MM.1S (cell line): ENCODE data around the gene CABP7.

Experiments used
- DNase-seq: peaks from one replicate; pipeline ENCODE4 v3.0.0-alpha.2; 2015
- H2AFZ ChIP-seq: fragments of 300-600 bp; sonication (generic); 2 replicates; pipeline ENCODE4 v1.6.0; 2016; ENCODE audit warnings: antibody characterized with exemption, low read length
- H3F3A ChIP-seq: fragments of 300-600 bp; sonication (generic); 2 replicates; pipeline ENCODE4 v1.6.1; 2016; ENCODE audit warnings: mild to moderate bottlenecking, antibody characterized with exemption, low read length, moderate library complexity, mixed read lengths; ENCODE audit not compliant: insufficient read depth
- H3K27ac ChIP-seq: fragments of 300-600 bp; sonication (generic); 2 replicates; pipeline ENCODE4 v1.5.1; 2016; ENCODE audit warnings: mild to moderate bottlenecking, low read length
- H3K27me3 ChIP-seq: fragments of 300-600 bp; sonication (generic); replicated peaks from 2 replicates; pipeline ENCODE4 v1.6.0; 2016; ENCODE audit warnings: low read length; ENCODE audit not compliant: insufficient read depth
- H3K36me3 ChIP-seq: fragments of 300-600 bp; sonication (generic); replicated peaks from 2 replicates; pipeline ENCODE4 v1.6.1; 2016; ENCODE audit warnings: mild to moderate bottlenecking, low read length, mixed read lengths; ENCODE audit not compliant: insufficient read depth
- H3K4me1 ChIP-seq: fragments of 300-600 bp; sonication (generic); 2 replicates; pipeline ENCODE4 v1.6.1; 2016; ENCODE audit warnings: low read length, mixed read lengths
- H3K4me2 ChIP-seq: fragments of 300-600 bp; sonication (generic); 2 replicates; pipeline ENCODE4 v1.6.0; 2016; ENCODE audit warnings: low read depth, low read length
- H3K4me3 ChIP-seq: fragments of 300-600 bp; sonication (generic); 2 replicates; pipeline ENCODE4 v1.5.1; 2016; ENCODE audit warnings: low read length, mixed read lengths
- H3K79me2 ChIP-seq: fragments of 300-600 bp; sonication (generic); 2 replicates; pipeline ENCODE4 v1.6.1; 2016; ENCODE audit warnings: mixed run types, low read length, mixed read lengths
- H3K9ac ChIP-seq: fragments of 300-600 bp; sonication (generic); 2 replicates; pipeline ENCODE4 v1.6.1; 2016; ENCODE audit warnings: low read length, mixed read lengths
- H3K9me2 ChIP-seq: fragments of 300-600 bp; sonication (generic); replicated peaks from 2 replicates; pipeline ENCODE4 v1.6.1; 2016; ENCODE audit warnings: mild to moderate bottlenecking, low read length, mixed read lengths; ENCODE audit not compliant: insufficient read depth
- H3K9me3 ChIP-seq: fragments of 300-600 bp; sonication (generic); replicated peaks from 2 replicates; pipeline ENCODE4 v1.6.1; 2016; ENCODE audit warnings: mild to moderate bottlenecking, low read length, mixed read lengths; ENCODE audit not compliant: insufficient read depth
- H4K20me1 ChIP-seq: fragments of 300-600 bp; sonication (generic); 2 replicates; pipeline ENCODE4 v1.6.1; 2016; ENCODE audit warnings: mild to moderate bottlenecking, low read length, moderate library complexity, mixed read lengths; ENCODE audit not compliant: insufficient read depth
- CTCF ChIP-seq: fragments of 300-600 bp; sonication (generic); IDR thresholded peaks from 2 replicates; pipeline ENCODE4 v1.5.1; 2016; ENCODE audit warnings: antibody characterized with exemption, low read length, mixed read lengths
- EZH2 ChIP-seq: fragments of 300-600 bp; sonication (generic); optimal IDR thresholded peaks from 2 replicates; pipeline ENCODE3; 2017; ENCODE audit warnings: low read depth, mild to moderate bottlenecking, antibody characterized with exemption, low read length, mixed read lengths
- EZH2phosphoT487 ChIP-seq: fragments of 300-600 bp; sonication (generic); IDR thresholded peaks from 2 replicates; pipeline ENCODE4 v1.6.1; 2018; ENCODE audit warnings: antibody characterized with exemption, low read length

CABP7 gene

DNA sequence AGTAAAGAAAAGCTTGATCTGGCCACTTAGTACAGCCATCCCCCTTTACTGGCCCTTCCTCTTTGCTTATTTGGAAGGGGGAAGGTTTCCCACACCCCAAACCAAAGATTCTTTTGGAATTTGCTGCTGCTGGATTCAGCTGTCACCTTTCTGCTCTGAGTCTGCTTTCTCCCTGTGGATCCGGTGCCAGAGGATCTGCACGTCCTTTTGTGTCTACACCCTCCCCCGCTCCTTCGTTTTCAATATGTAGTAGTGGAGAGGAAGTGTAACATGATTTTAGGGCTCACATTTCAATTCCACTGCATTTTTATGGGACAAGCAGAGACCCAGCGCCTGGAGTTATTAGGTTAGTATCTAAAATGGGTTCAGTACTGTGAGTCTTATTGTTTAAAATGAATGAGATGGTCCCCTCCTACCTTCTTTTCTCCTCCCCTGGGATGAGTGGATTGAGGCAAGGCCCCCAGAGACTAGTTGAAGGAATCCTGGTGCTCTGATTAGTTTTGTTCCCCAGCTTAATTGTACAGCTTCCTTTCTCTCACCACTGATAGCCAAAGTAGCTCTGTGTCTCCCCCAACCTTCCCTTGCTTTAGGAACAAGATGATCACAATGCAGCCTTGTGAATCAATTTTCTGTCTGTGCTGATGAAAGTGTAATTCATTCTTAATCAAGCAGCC is 30.5 kb upstream of the CABP7 start:
- no peaks in the 10 kb centered on the region for H3F3A ChIP-seq
- H3K4me2 ChIP-seq, result no peak overlapping the region
- no peak overlapping the region for H3K27ac ChIP-seq
- no peak for TF ChIP-seq CTCF
- no peak for TF ChIP-seq EZH2phosphoT487
- no peak for TF ChIP-seq EZH2
- no peaks in the 10 kb centered on the region for H3K36me3 ChIP-seq
- H4K20me1 ChIP-seq, result no peaks in the 10 kb centered on the region
- no peaks in the 10 kb centered on the region for H3K4me1 ChIP-seq
- H3K4me3 ChIP-seq, result no peak overlapping the region
- H3K9ac ChIP-seq, result no peak overlapping the region
- H3K9me3 ChIP-seq, result no peaks in the 10 kb centered on the region
- H3K9me2 ChIP-seq, result no peaks in the 10 kb centered on the region
- no peaks in the 10 kb centered on the region for H3K79me2 ChIP-seq
- DNase-seq, result no peak
- H3K27me3 ChIP-seq, result no peaks in the 10 kb centered on the region
- no peak overlapping the region for H2AFZ ChIP-seq

DNA sequence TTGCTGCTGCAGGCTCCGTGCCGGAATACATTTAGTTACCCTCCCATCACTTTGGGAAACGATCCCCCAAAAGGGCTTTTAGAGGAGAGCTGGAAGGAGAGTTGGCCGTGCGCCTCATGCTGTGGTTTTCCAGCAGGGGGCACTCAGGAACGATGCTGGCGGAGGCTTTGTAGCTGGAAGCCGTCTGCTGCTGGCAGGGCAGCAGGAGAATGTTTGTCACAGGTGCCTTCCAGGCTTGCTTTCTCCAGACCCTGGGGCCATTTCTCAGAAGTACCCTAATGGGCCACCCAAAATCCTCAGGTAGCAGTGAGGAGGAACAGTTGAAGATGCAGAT is 30.0 kb upstream of the CABP7 start:
- H3K27ac ChIP-seq, result no peak overlapping the region
- H2AFZ ChIP-seq, result no peak overlapping the region
- no peaks in the 10 kb centered on the region for H3K9me2 ChIP-seq
- H3K9me3 ChIP-seq, result no peaks in the 10 kb centered on the region
- peak; percentile 22 for DNase-seq
- no peak overlapping the region for H3K4me3 ChIP-seq
- H3K4me2 ChIP-seq, result no peak overlapping the region
- no peaks in the 10 kb centered on the region for H3K36me3 ChIP-seq
- TF ChIP-seq CTCF, result peak; percentile 58
- TF ChIP-seq EZH2, result no peak
- no peak for TF ChIP-seq EZH2phosphoT487
- no peaks in the 10 kb centered on the region for H3F3A ChIP-seq
- H3K4me1 ChIP-seq, result no peaks in the 10 kb centered on the region
- H4K20me1 ChIP-seq, result no peaks in the 10 kb centered on the region
- no peak overlapping the region for H3K9ac ChIP-seq
- no peaks in the 10 kb centered on the region for H3K79me2 ChIP-seq
- H3K27me3 ChIP-seq, result no peaks in the 10 kb centered on the region

DNA sequence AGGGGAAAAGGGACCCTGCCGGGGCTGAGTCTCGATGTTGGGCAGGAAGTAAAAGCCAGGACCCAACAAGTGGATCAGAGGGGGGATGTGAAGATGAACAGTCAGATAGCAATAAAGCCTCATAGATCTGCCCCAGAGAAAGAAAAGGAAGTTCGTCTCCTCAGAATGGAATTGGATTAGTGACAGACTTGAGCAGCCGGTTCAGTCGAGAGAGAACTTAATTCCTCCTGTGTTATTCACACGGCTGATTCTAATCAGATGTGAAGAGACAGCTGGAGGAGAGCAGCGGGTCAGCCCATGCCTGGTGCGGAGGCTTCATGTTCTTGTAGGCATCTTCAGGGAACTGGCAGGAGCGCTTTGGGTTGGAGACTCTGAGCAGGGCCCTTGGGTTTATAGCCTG is 29.3 kb upstream of the CABP7 start:
- no peaks in the 10 kb centered on the region for H3K36me3 ChIP-seq
- H3K27ac ChIP-seq, result no peak overlapping the region
- TF ChIP-seq CTCF (no peak), EZH2phosphoT487 (no peak), EZH2 (no peak)
- H3K27me3 ChIP-seq, result no peaks in the 10 kb centered on the region
- H3K4me2 ChIP-seq, result no peak overlapping the region
- no peaks in the 10 kb centered on the region for H3K79me2 ChIP-seq
- no peak overlapping the region for H3K4me3 ChIP-seq
- no peak for DNase-seq
- no peaks in the 10 kb centered on the region for H3F3A ChIP-seq
- no peaks in the 10 kb centered on the region for H3K4me1 ChIP-seq
- H3K9me2 ChIP-seq, result no peaks in the 10 kb centered on the region
- no peaks in the 10 kb centered on the region for H4K20me1 ChIP-seq
- no peak overlapping the region for H2AFZ ChIP-seq
- no peaks in the 10 kb centered on the region for H3K9me3 ChIP-seq
- no peak overlapping the region for H3K9ac ChIP-seq
